ENCODE data around the gene CSNK2A1.

Gene CSNK2A1

DNA sequence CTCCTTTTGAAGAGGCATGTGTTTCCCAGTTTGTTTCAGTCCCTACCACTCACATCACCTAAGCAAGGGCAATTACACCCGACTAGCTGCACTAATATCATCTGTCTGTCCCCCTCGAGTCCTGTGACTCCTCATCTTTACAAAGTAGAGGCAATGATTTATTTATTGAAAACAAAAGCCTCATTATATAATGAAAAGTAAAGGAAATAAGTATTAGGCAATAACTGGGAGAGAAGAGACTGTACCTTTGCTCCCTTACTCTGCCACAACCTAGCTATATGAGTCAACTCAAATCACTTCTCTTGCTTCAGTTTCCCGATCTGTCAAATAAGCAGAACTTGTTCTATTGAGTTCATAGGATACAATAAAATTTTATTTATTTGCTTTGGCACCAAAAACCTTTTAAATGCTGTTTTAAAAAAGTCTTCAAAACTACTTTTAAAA is 38.9 kb downstream of the CSNK2A1 start:
- Histone ChIP-seq H3K36me3 (ENCODE audit: low read depth) (peaks cover 84% of the 10 kb centered on the region), H3K4me1 (ENCODE audit: insufficient read depth, poor library complexity, severe bottlenecking) (peaks cover 8% of the 10 kb centered on the region), H3K4me3 (ENCODE audit: severe bottlenecking) (no peak overlapping the region), H3K27me3 (ENCODE audit: insufficient read depth, poor library complexity, severe bottlenecking) (no peaks in the 10 kb centered on the region), H3K27ac (ENCODE audit: poor library complexity, severe bottlenecking) (no peak overlapping the region), H3K9me3 (ENCODE audit: severe bottlenecking) (no peaks in the 10 kb centered on the region)
- TF ChIP-seq, protein P1, sequence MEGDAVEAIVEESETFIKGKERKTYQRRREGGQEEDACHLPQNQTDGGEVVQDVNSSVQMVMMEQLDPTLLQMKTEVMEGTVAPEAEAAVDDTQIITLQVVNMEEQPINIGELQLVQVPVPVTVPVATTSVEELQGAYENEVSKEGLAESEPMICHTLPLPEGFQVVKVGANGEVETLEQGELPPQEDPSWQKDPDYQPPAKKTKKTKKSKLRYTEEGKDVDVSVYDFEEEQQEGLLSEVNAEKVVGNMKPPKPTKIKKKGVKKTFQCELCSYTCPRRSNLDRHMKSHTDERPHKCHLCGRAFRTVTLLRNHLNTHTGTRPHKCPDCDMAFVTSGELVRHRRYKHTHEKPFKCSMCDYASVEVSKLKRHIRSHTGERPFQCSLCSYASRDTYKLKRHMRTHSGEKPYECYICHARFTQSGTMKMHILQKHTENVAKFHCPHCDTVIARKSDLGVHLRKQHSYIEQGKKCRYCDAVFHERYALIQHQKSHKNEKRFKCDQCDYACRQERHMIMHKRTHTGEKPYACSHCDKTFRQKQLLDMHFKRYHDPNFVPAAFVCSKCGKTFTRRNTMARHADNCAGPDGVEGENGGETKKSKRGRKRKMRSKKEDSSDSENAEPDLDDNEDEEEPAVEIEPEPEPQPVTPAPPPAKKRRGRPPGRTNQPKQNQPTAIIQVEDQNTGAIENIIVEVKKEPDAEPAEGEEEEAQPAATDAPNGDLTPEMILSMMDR (IDR thresholded peaks at IDR 0.05; ENCODE audit: poor library complexity, severe bottlenecking), result no peak
- ATAC-seq (ENCODE audit: low read depth), result no peak
- no peak for DNase-seq (ENCODE audit: low spot score)

DNA sequence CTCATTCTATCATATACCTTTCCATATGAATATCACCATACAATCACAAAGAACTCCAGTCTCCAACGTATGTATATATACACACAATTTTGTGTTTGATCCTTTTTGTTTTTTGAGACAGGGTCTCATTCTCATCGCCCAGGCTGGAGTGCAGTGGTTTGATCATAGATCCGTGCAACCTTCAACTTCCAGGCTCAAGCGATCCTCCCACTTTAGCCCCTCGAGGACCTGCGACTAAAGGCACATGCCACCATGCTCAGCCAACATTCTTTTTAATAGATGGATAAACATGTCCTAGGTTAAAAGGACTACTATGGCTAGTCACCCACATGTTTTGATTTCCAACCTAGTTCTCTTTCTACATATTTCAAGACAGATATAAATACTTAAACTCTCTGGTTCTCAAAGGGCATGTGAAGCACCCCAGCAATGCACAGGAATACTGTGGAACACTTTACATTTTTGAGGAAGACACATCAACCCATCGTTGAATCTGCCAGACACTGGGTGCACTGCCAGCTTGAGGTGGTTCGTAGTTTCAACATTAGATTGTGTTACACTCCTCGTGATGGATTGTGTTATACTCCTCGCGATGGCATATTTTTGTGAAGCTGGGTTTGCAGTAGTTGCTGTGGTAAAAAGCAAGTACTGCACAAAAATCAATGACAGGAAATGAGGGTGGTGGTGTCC is 40.4 kb downstream of the CSNK2A1 start:
- no peaks in the 10 kb centered on the region for H3K27me3 ChIP-seq (ENCODE audit: insufficient read depth, poor library complexity, severe bottlenecking)
- TF ChIP-seq, protein P1 (IDR thresholded peaks at IDR 0.05; ENCODE audit: poor library complexity, severe bottlenecking), result no peak
- H3K27ac ChIP-seq (ENCODE audit: poor library complexity, severe bottlenecking), result no peak overlapping the region
- DNase-seq (ENCODE audit: low spot score) (no peak), ATAC-seq (ENCODE audit: low read depth) (no peak)
- no peaks in the 10 kb centered on the region for H3K9me3 ChIP-seq (ENCODE audit: severe bottlenecking)
- H3K36me3 ChIP-seq (ENCODE audit: low read depth), result peaks cover 89% of the 10 kb centered on the region
- no peak overlapping the region for H3K4me3 ChIP-seq (ENCODE audit: severe bottlenecking)
- no peaks in the 10 kb centered on the region for H3K4me1 ChIP-seq (ENCODE audit: insufficient read depth, poor library complexity, severe bottlenecking)

DNA sequence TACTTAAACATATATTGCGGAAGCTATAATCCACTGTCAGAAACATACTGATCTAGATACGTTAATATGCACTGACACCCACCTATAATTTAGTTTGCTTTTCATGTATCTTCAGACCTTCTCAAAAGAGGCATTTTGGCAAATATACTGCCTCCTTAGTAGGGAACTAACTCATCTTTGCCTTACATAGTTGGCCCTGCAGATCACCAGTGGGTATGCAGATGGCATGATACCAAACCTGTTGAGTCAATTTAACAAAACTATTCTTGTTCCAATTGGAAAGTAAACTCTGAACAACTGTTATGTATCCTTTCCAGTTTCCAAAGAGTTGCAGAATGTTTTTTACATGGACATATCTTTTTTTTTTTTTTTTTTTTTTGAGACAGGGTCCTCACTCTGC is 45.6 kb downstream of the CSNK2A1 start:
- Histone ChIP-seq H3K36me3 (ENCODE audit: low read depth) (peaks cover 97% of the 10 kb centered on the region), H3K9me3 (ENCODE audit: severe bottlenecking) (no peaks in the 10 kb centered on the region)
- TF ChIP-seq, protein P1 (IDR thresholded peaks at IDR 0.05; ENCODE audit: poor library complexity, severe bottlenecking), result no peak

DNA sequence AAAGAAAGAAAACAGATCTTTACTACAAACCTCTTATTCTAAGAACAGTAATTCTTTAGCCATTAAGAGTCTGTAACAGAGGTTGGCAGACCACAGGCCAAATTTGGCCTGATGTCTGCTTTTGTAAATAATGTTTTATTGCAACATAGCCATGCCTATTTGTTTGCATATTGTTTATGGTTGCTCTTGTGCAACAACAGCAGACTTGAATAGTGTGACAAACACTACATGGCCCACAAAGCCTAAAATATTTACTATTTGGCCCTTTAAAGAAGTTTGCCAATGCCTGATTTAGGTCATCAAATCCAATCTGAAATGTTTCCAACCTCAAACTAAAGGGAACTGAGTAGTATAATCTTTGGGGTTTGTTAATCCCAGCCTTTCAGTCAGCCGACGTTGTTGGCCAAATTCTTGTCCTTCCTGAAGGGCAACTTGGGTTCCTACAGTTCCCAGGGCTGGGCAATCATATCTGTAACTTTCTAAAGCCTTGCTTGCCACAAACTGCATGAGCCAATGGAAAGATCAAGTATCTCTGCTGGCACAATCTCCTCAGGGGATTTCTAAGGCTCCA is 47.4 kb downstream of the CSNK2A1 start:
- Histone ChIP-seq H3K36me3 (ENCODE audit: low read depth) (peaks cover 97% of the 10 kb centered on the region), H3K9me3 (ENCODE audit: severe bottlenecking) (no peaks in the 10 kb centered on the region), H3K27ac (ENCODE audit: poor library complexity, severe bottlenecking) (no peak overlapping the region), H3K27me3 (ENCODE audit: insufficient read depth, poor library complexity, severe bottlenecking) (no peaks in the 10 kb centered on the region), H3K4me1 (ENCODE audit: insufficient read depth, poor library complexity, severe bottlenecking) (no peaks in the 10 kb centered on the region), H3K4me3 (ENCODE audit: severe bottlenecking) (no peak overlapping the region)
- TF ChIP-seq, protein P1 (IDR thresholded peaks at IDR 0.05; ENCODE audit: poor library complexity, severe bottlenecking), result no peak
- DNase-seq (ENCODE audit: low spot score), result no peak
- no peak for ATAC-seq (ENCODE audit: low read depth)

More for the DNA sequence above, 45.6 kb downstream of the CSNK2A1 start:
- Histone ChIP-seq H3K4me3 (ENCODE audit: severe bottlenecking) (no peak overlapping the region), H3K27ac (ENCODE audit: poor library complexity, severe bottlenecking) (no peak overlapping the region), H3K27me3 (ENCODE audit: insufficient read depth, poor library complexity, severe bottlenecking) (no peaks in the 10 kb centered on the region), H3K4me1 (ENCODE audit: insufficient read depth, poor library complexity, severe bottlenecking) (no peaks in the 10 kb centered on the region)
- no peak for DNase-seq (ENCODE audit: low spot score)
- no peak for ATAC-seq (ENCODE audit: low read depth)

DNA sequence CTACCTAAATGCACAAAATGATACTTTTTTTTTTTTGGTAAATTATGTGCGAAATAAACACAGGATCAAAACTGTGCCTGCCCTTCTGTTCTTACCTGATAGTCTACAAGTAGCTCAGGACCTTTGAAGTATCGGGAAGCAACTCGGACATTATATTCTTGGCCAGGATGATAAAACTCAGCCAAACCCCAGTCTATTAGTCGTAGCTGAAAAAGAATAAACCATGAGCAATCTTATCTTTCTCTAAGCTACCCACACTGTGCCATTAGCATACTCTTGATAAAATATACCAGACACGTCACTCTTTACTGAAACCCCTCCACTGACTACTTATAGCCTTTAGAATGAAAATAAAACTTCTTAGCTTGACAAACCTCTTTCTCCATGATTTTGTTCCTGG is 51.4 kb downstream of the CSNK2A1 start:
- ATAC-seq (ENCODE audit: low read depth) (no peak), DNase-seq (ENCODE audit: low spot score) (no peak)
- TF ChIP-seq, protein P1 (IDR thresholded peaks at IDR 0.05; ENCODE audit: poor library complexity, severe bottlenecking), result no peak
- Histone ChIP-seq H3K4me3 (ENCODE audit: severe bottlenecking) (no peak overlapping the region), H3K27ac (ENCODE audit: poor library complexity, severe bottlenecking) (no peak overlapping the region), H3K4me1 (ENCODE audit: insufficient read depth, poor library complexity, severe bottlenecking) (no peaks in the 10 kb centered on the region), H3K9me3 (ENCODE audit: severe bottlenecking) (no peaks in the 10 kb centered on the region), H3K27me3 (ENCODE audit: insufficient read depth, poor library complexity, severe bottlenecking) (no peaks in the 10 kb centered on the region), H3K36me3 (ENCODE audit: low read depth) (peaks cover 95% of the 10 kb centered on the region)
